HepG2 (cell line): ENCODE data around the gene ACOT8. TPM values are rescaled to one million over a fixed set of nuclear protein-coding genes. Genes with fewer than 3 reads are reported as not detected.
A peak's percentile ranks its signal among the peaks of the same experiment; 100 is the strongest.

Experiments used
- FOXP1 ChIP-seq, 2 experiments: fragments of 450-650 bp in 1 of 2; IDR thresholded peaks; 2 replicates each; pipeline ENCODE4 v1.6.1; 2017 to 2018; ENCODE audit warnings: antibody characterized with exemption in 1 of 2
- GATA4 ChIP-seq: sonication (generic); IDR thresholded peaks from 2 replicates; pipeline ENCODE4 v1.6.1; 2016; ENCODE audit warnings: antibody characterized with exemption, low read depth, borderline replicate concordance
- GTF2F1 ChIP-seq: fragments of 150-350 bp; IDR thresholded peaks from 2 replicates; pipeline ENCODE4 v1.6.1; 2014; ENCODE audit warnings: low read length
- IRX3 ChIP-seq: sonication (generic); formaldehyde crosslinking; IDR thresholded peaks from 2 replicates; pipeline ENCODE4 v1.8.1; 2023; ENCODE audit warnings: mild to moderate bottlenecking, low read depth, missing genetic modification reagents, borderline replicate concordance
- MAFG ChIP-seq: sonication (generic); formaldehyde crosslinking; IDR thresholded peaks from 2 replicates; pipeline ENCODE4 v1.5.1; 2020; ENCODE audit warnings: mild to moderate bottlenecking, missing genetic modification reagents
- MYNN ChIP-seq: sonication (generic); formaldehyde crosslinking; IDR thresholded peaks from 2 replicates; pipeline ENCODE4 v1.4.0; 2020; ENCODE audit warnings: mild to moderate bottlenecking, low read depth, missing genetic modification reagents
- NAIF1 ChIP-seq: sonication (generic); formaldehyde crosslinking; IDR thresholded peaks from 2 replicates; pipeline ENCODE4 v1.5.0; 2020; ENCODE audit warnings: mild to moderate bottlenecking, missing genetic modification reagents, borderline replicate concordance
- NR2C2 ChIP-seq: sonication (generic); formaldehyde crosslinking; IDR thresholded peaks from 2 replicates; pipeline ENCODE4 v1.4.0; 2020; ENCODE audit warnings: missing genetic modification reagents, mild to moderate bottlenecking, moderate library complexity, borderline replicate concordance
- PHF5A ChIP-seq: IDR thresholded peaks from one replicate; pipeline ENCODE4 v1.6.1; 2018; ENCODE audit warnings: low read depth, missing genetic modification reagents; ENCODE audit not compliant: unreplicated experiment
- SIN3A ChIP-seq: IDR thresholded peaks from 2 replicates; pipeline ENCODE4 v1.6.1; 2011; ENCODE audit warnings: low read depth, mild to moderate bottlenecking, control low read depth, low read length, borderline replicate concordance
- SIX4 ChIP-seq: sonication (generic); formaldehyde crosslinking; IDR thresholded peaks from 2 replicates; pipeline ENCODE4 v1.4.0; 2020; ENCODE audit warnings: missing genetic modification reagents
- SKI ChIP-seq: fragments of 450-650 bp; IDR thresholded peaks from one replicate; pipeline ENCODE4 v1.6.1; 2018; ENCODE audit warnings: mild to moderate bottlenecking; ENCODE audit not compliant: partially characterized antibody
- TFAP4 ChIP-seq: sonication (generic); IDR thresholded peaks from 2 replicates; pipeline ENCODE4 v1.6.1; 2016; ENCODE audit warnings: low read depth, borderline replicate concordance
- ZNF235 ChIP-seq: sonication (generic); formaldehyde crosslinking; IDR thresholded peaks from 2 replicates; pipeline ENCODE4 v1.8.1; 2023; ENCODE audit warnings: mild to moderate bottlenecking, missing genetic modification reagents, borderline replicate concordance
- ZNF318 ChIP-seq: sonication (generic); formaldehyde crosslinking; IDR thresholded peaks from 2 replicates; pipeline ENCODE4 v1.4.0; 2020; ENCODE audit warnings: mild to moderate bottlenecking, missing genetic modification reagents
- ZNF33A ChIP-seq: sonication (generic); formaldehyde crosslinking; IDR thresholded peaks from 2 replicates; pipeline ENCODE4 v1.5.1; 2020; ENCODE audit warnings: missing genetic modification reagents, mild to moderate bottlenecking, moderate library complexity, borderline replicate concordance
- ZNF775 ChIP-seq: sonication (generic); formaldehyde crosslinking; IDR thresholded peaks from 2 replicates; pipeline ENCODE4 v1.4.0; 2020; ENCODE audit warnings: missing genetic modification reagents, mild to moderate bottlenecking, moderate library complexity, borderline replicate concordance
- polyA plus RNA-seq, 8 experiments: library from polyadenylated mRNA; depleted of rRNA in 3 of 8; stranded (reverse) in 7 of 8; unstranded in 1 of 8; fragments of >200 nt; fragmentation: Illumina TruSeq in 4 of 8; extraction: Trizol in 4 of 8; gene quantifications; 2 replicates each; pipeline versions ENCODE4 v1.2.1 to v1.2.3, GENCODE V29; 2011 to 2016; ENCODE audit warnings: low read depth in 4 of 8, missing spikeins in 1 of 8, mixed read lengths in 1 of 8; ENCODE audit not compliant: insufficient read depth in 1 of 8
- total RNA-seq, 5 experiments: library from RNA; depleted of rRNA; stranded (reverse); fragments of >200 nt; fragmentation: Illumina TruSeq; extraction: Trizol; gene quantifications; 2 replicates each; pipeline ENCODE4 v1.2.3, GENCODE V29; 2016; ENCODE audit warnings: low read depth in 1 of 5

Gene ACOT8
- total and polyA plus RNA-seq, 2 of the 13 experiments (the other 11 are each of a cell fraction or from before 2014, with no cell fraction given) = 31.4 to 45.5 TPM

- TF ChIP-seq ZNF318 (CRISPR knock-in tag) = no peak
- TF ChIP-seq SIX4 = peak; percentile 72
- TF ChIP-seq TFAP4 = no peak
- TF ChIP-seq PHF5A = no peak
- no peak for TF ChIP-seq NAIF1 (CRISPR knock-in tag)
- TF ChIP-seq ZNF33A (CRISPR knock-in tag) = no peak
- peak; percentile 82 for TF ChIP-seq ZNF235
- TF ChIP-seq SIN3A = peak; percentile 90
- no peak for TF ChIP-seq ZNF775
- TF ChIP-seq MAFG = no peak
- no peak for TF ChIP-seq FOXP1 (IDR thresholded peaks at IDR 0.05)
- TF ChIP-seq FOXP1 (CRISPR knock-in tag; IDR thresholded peaks at IDR 0.05) = peak; percentile 39
- no peak for TF ChIP-seq SKI
- peak; percentile 15; the same call in 1 of the 2 replicates for TF ChIP-seq GTF2F1
- peak; percentile 95 for TF ChIP-seq NR2C2 (CRISPR knock-in tag)
- TF ChIP-seq IRX3 (CRISPR knock-in tag) = peak; percentile 83; the same call in 1 of the 2 replicates
- peak; percentile 85; the same call in 1 of the 2 replicates for TF ChIP-seq MYNN
- TF ChIP-seq GATA4 = peak; percentile 48
Observed at GRCh38 chr20:45857114-45857881, at the start of gene ACOT8, which contains the start of gene ZSWIM3 (continued).
